ENCODE results near the gene SHISA5.
"Not testable (repeated sequence)": the region's sequence is repeated elsewhere in the genome, so short reads cannot be mapped to it uniquely, and the experiment has no call there.

Gene SHISA5

GRCh38 chr3:48476426-48477053 is 27.4 kb downstream of the SHISA5 start:
- no peak for DNase-seq

GRCh38 chr3:48475188-48475587 is 28.8 kb downstream of the SHISA5 start:
- DNase-seq, result no peak

GRCh38 chr3:48474619-48475018 is 29.4 kb downstream of the SHISA5 start:
- DNase-seq, result no peak

GRCh38 chr3:48474031-48474430 is 29.9 kb downstream of the SHISA5 start:
- DNase-seq, result not testable (repeated sequence)

- no peak for DNase-seq
Observed at GRCh38 chr3:48473617-48473952, 30.4 kb downstream of the SHISA5 start.

GRCh38 chr3:48472923-48473616 is 30.9 kb downstream of the SHISA5 start:
- peak; percentile 97 to 98 for DNase-seq

GRCh38 chr3:48472673-48472922 is 31.4 kb downstream of the SHISA5 start:
- DNase-seq, result no peak

GRCh38 chr3:48470286-48470685 is 33.7 kb downstream of the SHISA5 start:
- DNase-seq, result no peak

GRCh38 chr3:48469046-48469915 is 34.7 kb downstream of the SHISA5 start:
- no peak for DNase-seq

GRCh38 chr3:48468329-48468731 is 35.6 kb downstream of the SHISA5 start:
- no peak for DNase-seq

GRCh38 chr3:48467473-48468267 is 36.3 kb downstream of the SHISA5 start:
- no peak for DNase-seq

GRCh38 chr3:48467110-48467454 is 36.9 kb downstream of the SHISA5 start:
- no peak for DNase-seq

GRCh38 chr3:48466386-48467109 is 37.4 kb downstream of the SHISA5 start:
- peak; percentile 39 to 48 for DNase-seq

- peak; percentile 81 to 84 for DNase-seq
Observed at GRCh38 chr3:48465531-48466378, 38.2 kb downstream of the SHISA5 start.

- DNase-seq, result no peak
Observed at GRCh38 chr3:48465237-48465530, 38.8 kb downstream of the SHISA5 start.

- no peak for DNase-seq
Observed at GRCh38 chr3:48464713-48465221, 39.2 kb downstream of the SHISA5 start.

- DNase-seq, result no peak
Observed at GRCh38 chr3:48463703-48464102, 40.3 kb downstream of the SHISA5 start.

GRCh38 chr3:48461767-48462166 is 42.2 kb downstream of the SHISA5 start:
- DNase-seq, result not testable (repeated sequence)

- DNase-seq, result no peak
Observed at GRCh38 chr3:48460517-48460902, 43.5 kb downstream of the SHISA5 start.

GRCh38 chr3:48459773-48460516 is 44.0 kb downstream of the SHISA5 start:
- DNase-seq, result no peak

GRCh38 chr3:48459331-48459730 is 44.6 kb downstream of the SHISA5 start:
- DNase-seq, result no peak

Measured in activated CD4-positive, alpha-beta T cell treated with anti-CD3 and anti-CD28 coated beads, Interleukin-2, amount 50 U/mL, for 48 hours (primary cell).